ENCODE data around the gene ST6GALNAC6. TPM values are rescaled to one million over a fixed set of nuclear protein-coding genes. Genes with fewer than 3 reads are reported as not detected.

Gene ST6GALNAC6
- total and polyA plus RNA-seq, 4 donors, result 28.3 to 59.8 (median 48.6) TPM

GRCh38 chr9:127893392-127893791, 6.0 kb downstream of the ST6GALNAC6 start:
- ATAC-seq (ENCODE audit: insufficient read depth, low FRiP score) (no peak), DNase-seq (no peak)
- no peak overlapping the region for H3K27ac ChIP-seq (ENCODE audit: low read depth in 1 of 2, low read length in 1 of 2)
- no peak overlapping the region for H3K4me3 ChIP-seq
- TF ChIP-seq CTCF (IDR thresholded peaks at IDR 0.05; ENCODE audit: control extremely low read depth, extremely low read depth), result no peak
- peaks cover 0 to 11% (median 6%) of the 10 kb centered on the region in 4 donors for H3K9me3 ChIP-seq (ENCODE audit: control insufficient read depth in 4 of 4, insufficient read depth in 3 of 4, low read length in 3 of 4)
- peaks cover 15 to 44% (median 41%) of the 10 kb centered on the region in 4 donors for H3K36me3 ChIP-seq (ENCODE audit: control insufficient read depth in 4 of 4, insufficient read depth in 4 of 4, low read length in 4 of 4)
- peaks cover 3 to 16% (median 6%) of the 10 kb centered on the region in 5 donors for H3K4me1 ChIP-seq (ENCODE audit: control insufficient read depth in 5 of 5, insufficient read depth in 5 of 5, low read length in 5 of 5)
- WGBS, 2 donors, result 99% methylated on average over 4 of the region's 4 CpGs
- H3K9ac ChIP-seq (ENCODE audit: insufficient read depth in 1 of 2, low read length in 2 of 2), result no peak overlapping the region
- H3K27me3 ChIP-seq (ENCODE audit: control insufficient read depth in 3 of 3, insufficient read depth in 3 of 3, low read length in 2 of 3), result no peaks in the 10 kb centered on the region

GRCh38 chr9:127892831-127893230, 6.6 kb downstream of the ST6GALNAC6 start:
- no peaks in the 10 kb centered on the region for H3K27me3 ChIP-seq (ENCODE audit: control insufficient read depth in 3 of 3, insufficient read depth in 3 of 3, low read length in 2 of 3)
- H3K4me3 ChIP-seq, result no peak overlapping the region
- H3K9ac ChIP-seq (ENCODE audit: insufficient read depth in 1 of 2, low read length in 2 of 2), result no peak overlapping the region
- H3K27ac ChIP-seq (ENCODE audit: low read depth in 1 of 2, low read length in 1 of 2), result no peak overlapping the region
- DNase-seq (no peak), ATAC-seq (ENCODE audit: insufficient read depth, low FRiP score) (no peak)
- 96 to 98% methylated on average over 6 of the region's 6 CpGs for WGBS, 2 donors
- H3K4me1 ChIP-seq (ENCODE audit: control insufficient read depth in 5 of 5, insufficient read depth in 5 of 5, low read length in 5 of 5), result peaks cover 2 to 14% (median 6%) of the 10 kb centered on the region in 5 donors
- H3K9me3 ChIP-seq (ENCODE audit: control insufficient read depth in 4 of 4, insufficient read depth in 3 of 4, low read length in 3 of 4), result peaks cover 0 to 11% (median 6%) of the 10 kb centered on the region in 4 donors
- peaks cover 15 to 47% (median 43%) of the 10 kb centered on the region in 4 donors for H3K36me3 ChIP-seq (ENCODE audit: control insufficient read depth in 4 of 4, insufficient read depth in 4 of 4, low read length in 4 of 4)
- no peak for TF ChIP-seq CTCF (IDR thresholded peaks at IDR 0.05; ENCODE audit: control extremely low read depth, extremely low read depth)

GRCh38 chr9:127890053-127890452, 9.3 kb downstream of the ST6GALNAC6 start:
- no peak overlapping the region for H3K4me3 ChIP-seq
- no peak overlapping the region for H3K9ac ChIP-seq (ENCODE audit: insufficient read depth in 1 of 2, low read length in 2 of 2)
- 95 to 97% methylated on average over 3 of the region's 3 CpGs for WGBS, 2 donors
- no peak overlapping the region for H3K27ac ChIP-seq (ENCODE audit: low read depth in 1 of 2, low read length in 1 of 2)
- peaks cover 0 to 9% (median 6%) of the 10 kb centered on the region in 4 donors for H3K9me3 ChIP-seq (ENCODE audit: control insufficient read depth in 4 of 4, insufficient read depth in 3 of 4, low read length in 3 of 4)
- ATAC-seq (ENCODE audit: insufficient read depth, low FRiP score), result no peak
- TF ChIP-seq CTCF (IDR thresholded peaks at IDR 0.05; ENCODE audit: control extremely low read depth, extremely low read depth), result no peak
- no peaks in the 10 kb centered on the region for H3K27me3 ChIP-seq (ENCODE audit: control insufficient read depth in 3 of 3, insufficient read depth in 3 of 3, low read length in 2 of 3)
- DNase-seq, result no peak
- peaks cover 19 to 58% (median 45%) of the 10 kb centered on the region in 4 donors for H3K36me3 ChIP-seq (ENCODE audit: control insufficient read depth in 4 of 4, insufficient read depth in 4 of 4, low read length in 4 of 4)
- H3K4me1 ChIP-seq (ENCODE audit: control insufficient read depth in 5 of 5, insufficient read depth in 5 of 5, low read length in 5 of 5), result peaks cover 0 to 6% (median 0%) of the 10 kb centered on the region in 5 donors

- TF ChIP-seq CTCF (IDR thresholded peaks at IDR 0.05; ENCODE audit: control extremely low read depth, extremely low read depth), result no peak
- Histone ChIP-seq H3K4me3 (no peak overlapping the region), H3K9me3 (ENCODE audit: control insufficient read depth in 4 of 4, insufficient read depth in 3 of 4, low read length in 3 of 4) (peaks cover 0 to 1% (median under 1%) of the 10 kb centered on the region in 4 donors), H3K27me3 (ENCODE audit: control insufficient read depth in 3 of 3, insufficient read depth in 3 of 3, low read length in 2 of 3) (no peaks in the 10 kb centered on the region), H3K27ac (ENCODE audit: low read depth in 1 of 2, low read length in 1 of 2) (no peak overlapping the region), H3K4me1 (ENCODE audit: control insufficient read depth in 5 of 5, insufficient read depth in 5 of 5, low read length in 5 of 5) (peaks cover 0 to 13% (median 6%) of the 10 kb centered on the region in 5 donors), H3K36me3 (ENCODE audit: control insufficient read depth in 4 of 4, insufficient read depth in 4 of 4, low read length in 4 of 4) (peaks cover 4 to 47% (median 25%) of the 10 kb centered on the region in 4 donors), H3K9ac (ENCODE audit: insufficient read depth in 1 of 2, low read length in 2 of 2) (no peak overlapping the region)
- ATAC-seq (ENCODE audit: insufficient read depth, low FRiP score), result no peak
- 89 to 91% methylated on average over 2 of the region's 2 CpGs for WGBS, 2 donors
- DNase-seq, result no peak
Observed at GRCh38 chr9:127887792-127888191, 11.6 kb downstream of the ST6GALNAC6 start.
